B cell (primary cell): ENCODE results near the gene KRTAP2-3. TPM values are rescaled to one million over a fixed set of nuclear protein-coding genes. Genes with fewer than 3 reads are reported as not detected.

Experiments used
- ATAC-seq: fragments of 200-7000 bp; cut with Tn5 transposase; one replicate; pipeline ENCODE4 v1.10.0; 2021; ENCODE audit warnings: low read depth, mild to moderate bottlenecking, moderate number of reproducible peaks, moderate library complexity
- CTCF ChIA-PET: fragments of 350-600 bp; sonication (Branson Sonifier 250); formaldehyde crosslinking; loops from one replicate; lab custom pipeline; 2021; ENCODE audit warnings: antibody characterized with exemption, inconsistent platforms; lab: Charles Lee
- POLR2A ChIA-PET: fragments of 350-600 bp; sonication (Branson Sonifier 250); formaldehyde crosslinking; loops from one replicate; lab custom pipeline; 2021; ENCODE audit warnings: antibody characterized with exemption; lab: Charles Lee
- DNase-seq: peaks from one replicate; pipeline ENCODE4 v3.0.0; 2013
- H2AFZ ChIP-seq: 2 replicates; pipeline ENCODE4 v1.6.1; 2012; ENCODE audit warnings: mild to moderate bottlenecking, low read depth, low read length; ENCODE audit not compliant: insufficient read depth, poor library complexity, severe bottlenecking
- H3K27ac ChIP-seq, 2 donors: 1 replicate in 1 of 2; 2 replicates in 1 of 2; pipeline ENCODE4 v1.5.1; 2012 to 2013; ENCODE audit warnings: low read length in 2 of 2, mild to moderate bottlenecking in 2 of 2, moderate library complexity in 1 of 2
- H3K27me3 ChIP-seq, 4 experiments: fragments of 200-600 bp in 1 of 4; sonication (generic) in 1 of 4; replicated peaks in 1 of 4; 1 replicate in 2 of 4; 2 replicates in 2 of 4; pipeline versions ENCODE4 v1.6.1 to v1.7.0; 2013 to 2016; ENCODE audit warnings: low read length in 3 of 4, mild to moderate bottlenecking in 2 of 4, mixed read lengths in 1 of 4, moderate library complexity in 1 of 4; ENCODE audit not compliant: insufficient read depth in 4 of 4, control insufficient read depth in 3 of 4; ENCODE audit errors: control extremely low read depth in 1 of 4
- H3K36me3 ChIP-seq, 2 experiments: replicated peaks in 1 of 2; 1 replicate in 1 of 2; 2 replicates in 1 of 2; pipeline versions ENCODE4 v1.6.1 to v1.7.1; 2013; ENCODE audit warnings: low read length in 1 of 2; ENCODE audit not compliant: insufficient read depth in 2 of 2, control insufficient read depth in 1 of 2; ENCODE audit errors: control extremely low read depth in 1 of 2, extremely low read depth in 1 of 2
- H3K4me1 ChIP-seq, 2 donors: fragments of 200-600 bp in 1 of 2; sonication (generic) in 1 of 2; 1 replicate in 1 of 2; 2 replicates in 1 of 2; pipeline versions ENCODE4 v1.5.1 to v1.6.1; 2013 to 2017; ENCODE audit warnings: low read length in 2 of 2; ENCODE audit not compliant: control insufficient read depth in 2 of 2, insufficient read depth in 2 of 2
- H3K4me2 ChIP-seq: replicated peaks from 2 replicates; pipeline ENCODE3; 2012; ENCODE audit warnings: mild to moderate bottlenecking, low read depth, low read length; ENCODE audit not compliant: poor library complexity, severe bottlenecking
- H3K4me3 ChIP-seq, 5 experiments: fragments of 200-600 bp in 1 of 5; sonication (generic) in 1 of 5; 1 replicate in 3 of 5; 2 replicates in 2 of 5; pipeline versions ENCODE4 v1.5.1 to v1.7.0; 2011 to 2016; ENCODE audit warnings: low read length in 4 of 5, mild to moderate bottlenecking in 4 of 5, low read depth in 2 of 5, control low read depth in 1 of 5, moderate library complexity in 1 of 5; ENCODE audit not compliant: insufficient read depth in 1 of 5; ENCODE audit errors: control extremely low read depth in 1 of 5, extremely low read depth in 1 of 5
- H3K79me2 ChIP-seq: fragments of 200-600 bp; sonication (generic); one replicate; pipeline ENCODE4 v1.6.0; 2016; ENCODE audit warnings: low read length; ENCODE audit not compliant: control insufficient read depth, insufficient read depth
- H3K9ac ChIP-seq: fragments of 200-600 bp; sonication (generic); 2 replicates; pipeline ENCODE4 v1.6.1; 2017; ENCODE audit warnings: mild to moderate bottlenecking, low read length, moderate library complexity
- H3K9me3 ChIP-seq, 3 donors: one replicate each; pipeline versions ENCODE4 v1.6.1 to v1.7.1; 2013; ENCODE audit warnings: low read length in 2 of 3; ENCODE audit not compliant: control insufficient read depth in 2 of 3, insufficient read depth in 1 of 3; ENCODE audit errors: control extremely low read depth in 1 of 3
- H4K20me1 ChIP-seq: 2 replicates; pipeline ENCODE4 v1.6.0; 2012; ENCODE audit warnings: mild to moderate bottlenecking, low read length; ENCODE audit not compliant: insufficient read depth, control insufficient read depth, poor library complexity, severe bottlenecking
- H3K27ac Mint-ChIP-seq: one replicate; pipeline ENCODE4 v1.8.0; 2021; ENCODE audit warnings: mixed read lengths
- H3K27me3 Mint-ChIP-seq: one replicate; pipeline ENCODE4 v1.8.0; 2021; ENCODE audit warnings: mixed read lengths
- H3K4me1 Mint-ChIP-seq: one replicate; pipeline ENCODE4 v1.8.0; 2021; ENCODE audit warnings: mixed read lengths
- H3K4me3 Mint-ChIP-seq: one replicate; pipeline ENCODE4 v1.8.0; 2021; ENCODE audit warnings: mixed read lengths
- H3K9me3 Mint-ChIP-seq: one replicate; pipeline ENCODE4 v1.8.0; 2022; ENCODE audit warnings: mixed read lengths; ENCODE audit not compliant: insufficient read depth
- CTCF ChIP-seq: fragments of 200-600 bp; IDR thresholded peaks from one replicate; pipeline ENCODE4 v1.8.0; 2022; ENCODE audit warnings: antibody characterized with exemption, mild to moderate bottlenecking
- EZH2 ChIP-seq: IDR thresholded peaks from 2 replicates; pipeline ENCODE4 v1.6.1; 2012; ENCODE audit warnings: borderline replicate concordance, low read depth, mild to moderate bottlenecking, moderate library complexity, low read length; ENCODE audit not compliant: insufficient read depth, poor library complexity, severe bottlenecking
- WGBS: methylation state at CpG from one replicate; pipeline ENCODE4 v1.1.5; 2013; ENCODE audit warnings: missing lambda C conversion rate; ENCODE audit not compliant: insufficient coverage; 5-methylcytosine and 5-hydroxymethylcytosine counted together
- intact Hi-C: fragments of 100-400 bp; cut with micrococcal nuclease; formaldehyde crosslinking; loops from one replicate; pipeline ENCODE4 v1.10.0; 2022
- polyA plus RNA-seq: library from polyadenylated mRNA; depleted of rRNA; stranded (reverse); fragments of >200 nt; gene quantifications from 2 replicates; pipeline ENCODE4 v1.2.3, GENCODE V29; 2012
- total RNA-seq, 2 donors: library from RNA; stranded (reverse); fragments of 120-200 nt in 1 of 2; gene quantifications; 1 replicate in 1 of 2; 2 replicates in 1 of 2; pipeline versions ENCODE4 v1.2.3 to v1.2.4, GENCODE V29; 2013 to 2022

Gene KRTAP2-3
- total and polyA plus RNA-seq, 2 donors (not counting 1 experiment from before 2014, with no cell fraction given), result not detected

GRCh38 chr17:41009936-41010335 lies 50.0 kb downstream of the KRTAP2-3 start:
- no peak for ATAC-seq
- Histone ChIP-seq H3K4me2 (no peak overlapping the region), H3K36me3 (no peaks in the 10 kb centered on the region), H3K9me3 (no peaks in the 10 kb centered on the region), H3K4me3 (no peak overlapping the region), H3K27me3 (no peaks in the 10 kb centered on the region), H3K79me2 (no peaks in the 10 kb centered on the region), H3K9ac (no peak overlapping the region), H3K27ac (no peak overlapping the region), H3K4me1 (no peaks in the 10 kb centered on the region), H4K20me1 (no peaks in the 10 kb centered on the region), H2AFZ (no peak overlapping the region)
- CTCF ChIA-PET, result interaction anchor here (0.6 kb wide), 1 partner anchor 630 kb away, joined by 3 read pairs; no protein-coding TSS in a partner anchor
- POLR2A ChIA-PET, result no interaction called here
- no CpG with 5 or more reads among the region's 1 CpG for WGBS
- DNase-seq, result no peak
- Mint-ChIP-seq H3K27ac (no peak overlapping the region), H3K4me1 (no peaks in the 10 kb centered on the region), H3K9me3 (no peaks in the 10 kb centered on the region), H3K27me3 (peaks cover 12% of the 10 kb centered on the region), H3K4me3 (no peak overlapping the region)
- intact Hi-C loops, result no loop called here
- no peak for TF ChIP-seq EZH2
- no peak for TF ChIP-seq CTCF

- Histone ChIP-seq H3K79me2 (no peaks in the 10 kb centered on the region), H4K20me1 (no peaks in the 10 kb centered on the region), H3K4me3 (no peak overlapping the region), H2AFZ (no peak overlapping the region), H3K4me1 (no peaks in the 10 kb centered on the region), H3K4me2 (no peak overlapping the region), H3K9ac (no peak overlapping the region), H3K9me3 (no peaks in the 10 kb centered on the region), H3K36me3 (no peaks in the 10 kb centered on the region), H3K27ac (no peak overlapping the region), H3K27me3 (no peaks in the 10 kb centered on the region)
- no peaks in the 10 kb centered on the region for H3K4me1 Mint-ChIP-seq
- ATAC-seq (no peak), DNase-seq (no peak)
- WGBS, result no CpG with 5 or more reads among the region's 4 CpGs
- intact Hi-C loops, result no loop called here
- TF ChIP-seq EZH2 (no peak), CTCF (no peak)
- POLR2A ChIA-PET, result no interaction called here
- peaks cover 15% of the 10 kb centered on the region for H3K27me3 Mint-ChIP-seq
- no peak overlapping the region for H3K4me3 Mint-ChIP-seq
- CTCF ChIA-PET, result interaction anchor here (0.6 kb wide), 1 partner anchor 631 kb away, joined by 3 read pairs; no protein-coding TSS in a partner anchor
- H3K9me3 Mint-ChIP-seq, result no peaks in the 10 kb centered on the region
- H3K27ac Mint-ChIP-seq, result no peak overlapping the region
Observed at GRCh38 chr17:41009301-41009760, 50.6 kb downstream of the KRTAP2-3 start.

Other genes starting within 250 kb of the KRTAP2-3 start
Only the 30 nearest of the 38 such genes appear.
- not detected in 2 replicates for gene KRT20, start 174.9 kb downstream of the KRTAP2-3 start, total RNA-seq
- not detected in 2 replicates for gene KRT20, start 174.9 kb downstream of the KRTAP2-3 start, polyA plus RNA-seq
- not detected in 2 replicates for gene KRT23, start 122.5 kb downstream of the KRTAP2-3 start, total RNA-seq
- gene KRT23, start 122.5 kb downstream of the KRTAP2-3 start, polyA plus RNA-seq, result 0.06 TPM in 1 of 2 replicates, not detected in the other
- not detected in 2 replicates for gene KRT39, start 93.2 kb downstream of the KRTAP2-3 start, total RNA-seq
- not detected in 2 replicates for gene KRT39, start 93.2 kb downstream of the KRTAP2-3 start, polyA plus RNA-seq
- gene KRT40, start 75.8 kb downstream of the KRTAP2-3 start, total RNA-seq, result not detected in 2 replicates
- not detected in 2 replicates for gene KRT40, start 75.8 kb downstream of the KRTAP2-3 start, polyA plus RNA-seq
- gene KRTAP3-3, start 66.0 kb downstream of the KRTAP2-3 start, total RNA-seq, result not detected in 2 replicates
- gene KRTAP3-3, start 66.0 kb downstream of the KRTAP2-3 start, polyA plus RNA-seq, result not detected in 2 replicates
- not detected in 2 replicates for gene KRTAP3-2, start 60.2 kb downstream of the KRTAP2-3 start, total RNA-seq
- not detected in 2 replicates for gene KRTAP3-2, start 60.2 kb downstream of the KRTAP2-3 start, polyA plus RNA-seq
- not detected in 2 replicates for gene KRTAP3-1, start 51.0 kb downstream of the KRTAP2-3 start, total RNA-seq
- gene KRTAP3-1, start 51.0 kb downstream of the KRTAP2-3 start, polyA plus RNA-seq, result not detected in 2 replicates
- gene KRTAP1-5, start 32.9 kb downstream of the KRTAP2-3 start, total RNA-seq, result not detected in 2 replicates
- gene KRTAP1-5, start 32.9 kb downstream of the KRTAP2-3 start, polyA plus RNA-seq, result not detected in 2 replicates
- not detected in 2 replicates for gene KRTAP1-4, start 29.9 kb downstream of the KRTAP2-3 start, total RNA-seq
- gene KRTAP1-4, start 29.9 kb downstream of the KRTAP2-3 start, polyA plus RNA-seq, result not detected in 2 replicates
- not detected in 2 replicates for gene KRTAP1-3, start 25.2 kb downstream of the KRTAP2-3 start, total RNA-seq
- gene KRTAP1-3, start 25.2 kb downstream of the KRTAP2-3 start, polyA plus RNA-seq, result not detected in 2 replicates
- gene KRTAP1-1, start 18.7 kb downstream of the KRTAP2-3 start, total RNA-seq, result not detected in 2 replicates
- not detected in 2 replicates for gene KRTAP1-1, start 18.7 kb downstream of the KRTAP2-3 start, polyA plus RNA-seq
- gene KRTAP2-1, start 12.8 kb downstream of the KRTAP2-3 start, total RNA-seq, result not detected in 2 replicates
- gene KRTAP2-1, start 12.8 kb downstream of the KRTAP2-3 start, polyA plus RNA-seq, result not detected in 2 replicates
- gene KRTAP2-2, start 4.9 kb downstream of the KRTAP2-3 start, total RNA-seq, result not detected in 2 replicates
- not detected in 2 replicates for gene KRTAP2-2, start 4.9 kb downstream of the KRTAP2-3 start, polyA plus RNA-seq
- not detected in 2 replicates for gene KRTAP2-4, start 5.8 kb upstream of the KRTAP2-3 start, total RNA-seq
- not detected in 2 replicates for gene KRTAP2-4, start 5.8 kb upstream of the KRTAP2-3 start, polyA plus RNA-seq
- not detected in 2 replicates for gene KRTAP4-7, start 24.0 kb upstream of the KRTAP2-3 start, total RNA-seq
- gene KRTAP4-7, start 24.0 kb upstream of the KRTAP2-3 start, polyA plus RNA-seq, result not detected in 2 replicates
- not detected in 2 replicates for gene KRTAP4-8, start 38.0 kb upstream of the KRTAP2-3 start, total RNA-seq
- not detected in 2 replicates for gene KRTAP4-8, start 38.0 kb upstream of the KRTAP2-3 start, polyA plus RNA-seq
- gene KRTAP4-16, start 42.1 kb upstream of the KRTAP2-3 start, total RNA-seq, result not detected in 2 replicates
- gene KRTAP4-16, start 42.1 kb upstream of the KRTAP2-3 start, polyA plus RNA-seq, result not detected in 2 replicates
- gene KRTAP4-9, start 45.3 kb upstream of the KRTAP2-3 start, total RNA-seq, result not detected in 2 replicates
- not detected in 2 replicates for gene KRTAP4-9, start 45.3 kb upstream of the KRTAP2-3 start, polyA plus RNA-seq
- not detected in 2 replicates for gene KRTAP4-11, start 58.3 kb upstream of the KRTAP2-3 start, total RNA-seq
- not detected in 2 replicates for gene KRTAP4-11, start 58.3 kb upstream of the KRTAP2-3 start, polyA plus RNA-seq
- not detected in 2 replicates for gene KRTAP4-12, start 64.1 kb upstream of the KRTAP2-3 start, total RNA-seq
- 0.12 TPM in 1 of 2 replicates, not detected in the other for gene KRTAP4-12, start 64.1 kb upstream of the KRTAP2-3 start, polyA plus RNA-seq
- gene KRTAP4-6, start 80.4 kb upstream of the KRTAP2-3 start, total RNA-seq, result not detected in 2 replicates
- gene KRTAP4-6, start 80.4 kb upstream of the KRTAP2-3 start, polyA plus RNA-seq, result not detected in 2 replicates
- gene KRTAP4-5, start 89.7 kb upstream of the KRTAP2-3 start, total RNA-seq, result not detected in 2 replicates
- not detected in 2 replicates for gene KRTAP4-5, start 89.7 kb upstream of the KRTAP2-3 start, polyA plus RNA-seq
- gene KRTAP4-4, start 100.6 kb upstream of the KRTAP2-3 start, total RNA-seq, result not detected in 2 replicates
- not detected in 2 replicates for gene KRTAP4-4, start 100.6 kb upstream of the KRTAP2-3 start, polyA plus RNA-seq
- not detected in 2 replicates for gene KRTAP4-3, start 108.1 kb upstream of the KRTAP2-3 start, total RNA-seq
- gene KRTAP4-3, start 108.1 kb upstream of the KRTAP2-3 start, polyA plus RNA-seq, result not detected in 2 replicates
- gene KRTAP4-2, start 118.1 kb upstream of the KRTAP2-3 start, total RNA-seq, result not detected in 2 replicates
- not detected in 2 replicates for gene KRTAP4-2, start 118.1 kb upstream of the KRTAP2-3 start, polyA plus RNA-seq
- gene KRTAP4-1, start 124.8 kb upstream of the KRTAP2-3 start, total RNA-seq, result not detected in 2 replicates
- not detected in 2 replicates for gene KRTAP4-1, start 124.8 kb upstream of the KRTAP2-3 start, polyA plus RNA-seq
- gene KRTAP9-1, start 129.8 kb upstream of the KRTAP2-3 start, total RNA-seq, result not detected in 2 replicates
- gene KRTAP9-1, start 129.8 kb upstream of the KRTAP2-3 start, polyA plus RNA-seq, result not detected in 2 replicates
- not detected in 2 replicates for gene KRTAP9-2, start 166.5 kb upstream of the KRTAP2-3 start, total RNA-seq
- gene KRTAP9-2, start 166.5 kb upstream of the KRTAP2-3 start, polyA plus RNA-seq, result not detected in 2 replicates
- not detected in 2 replicates for gene KRTAP9-3, start 172.3 kb upstream of the KRTAP2-3 start, total RNA-seq
- not detected in 2 replicates for gene KRTAP9-3, start 172.3 kb upstream of the KRTAP2-3 start, polyA plus RNA-seq
- gene KRTAP9-8, start 177.9 kb upstream of the KRTAP2-3 start, total RNA-seq, result not detected in 2 replicates
- gene KRTAP9-8, start 177.9 kb upstream of the KRTAP2-3 start, polyA plus RNA-seq, result not detected in 2 replicates